ENCODE data around the gene CFAP99. TPM values are rescaled to one million over a fixed set of nuclear protein-coding genes. Genes with fewer than 3 reads are reported as not detected.

Gene CFAP99
- total RNA-seq, 4 donors from 2014 or later: 0.32 to 0.60 TPM; not detected in 2

DNA sequence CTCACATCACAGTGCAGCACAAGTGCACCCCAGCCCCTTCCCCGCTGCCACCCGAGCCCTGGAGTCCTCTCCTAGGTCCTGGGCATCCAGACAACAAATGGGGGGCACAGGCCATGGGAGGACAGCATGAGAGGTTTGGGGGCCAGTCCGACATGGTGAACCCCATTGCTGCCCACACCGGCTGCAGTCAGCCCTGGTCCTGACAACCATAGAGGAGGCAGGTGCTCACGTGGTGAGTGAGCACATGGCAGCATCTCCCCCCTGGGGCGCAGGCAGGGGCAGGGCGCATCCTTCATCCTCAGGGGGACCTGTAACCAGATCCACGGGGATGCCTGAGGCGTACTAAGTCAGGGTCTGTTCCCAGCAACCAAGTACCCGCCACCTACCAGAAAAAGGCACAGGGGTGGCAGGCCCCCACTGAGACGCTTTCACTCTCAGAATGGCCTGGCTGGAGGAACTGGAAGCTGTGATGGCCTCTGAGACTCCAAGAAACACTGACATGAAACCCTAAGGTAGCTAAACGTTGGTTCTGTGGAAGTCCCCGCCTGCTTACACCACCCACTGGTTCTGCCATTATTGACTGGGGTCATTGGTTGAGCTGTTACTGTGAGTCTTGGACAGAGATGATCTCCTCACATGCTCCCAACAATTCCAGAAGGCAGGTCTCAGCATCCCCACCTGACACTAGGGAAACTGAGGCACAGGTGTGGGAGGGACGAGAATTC, 6.8 kb upstream of the CFAP99 start:
- ATAC-seq (ENCODE audit: low FRiP score): no peak
- TF ChIP-seq, protein P1, sequence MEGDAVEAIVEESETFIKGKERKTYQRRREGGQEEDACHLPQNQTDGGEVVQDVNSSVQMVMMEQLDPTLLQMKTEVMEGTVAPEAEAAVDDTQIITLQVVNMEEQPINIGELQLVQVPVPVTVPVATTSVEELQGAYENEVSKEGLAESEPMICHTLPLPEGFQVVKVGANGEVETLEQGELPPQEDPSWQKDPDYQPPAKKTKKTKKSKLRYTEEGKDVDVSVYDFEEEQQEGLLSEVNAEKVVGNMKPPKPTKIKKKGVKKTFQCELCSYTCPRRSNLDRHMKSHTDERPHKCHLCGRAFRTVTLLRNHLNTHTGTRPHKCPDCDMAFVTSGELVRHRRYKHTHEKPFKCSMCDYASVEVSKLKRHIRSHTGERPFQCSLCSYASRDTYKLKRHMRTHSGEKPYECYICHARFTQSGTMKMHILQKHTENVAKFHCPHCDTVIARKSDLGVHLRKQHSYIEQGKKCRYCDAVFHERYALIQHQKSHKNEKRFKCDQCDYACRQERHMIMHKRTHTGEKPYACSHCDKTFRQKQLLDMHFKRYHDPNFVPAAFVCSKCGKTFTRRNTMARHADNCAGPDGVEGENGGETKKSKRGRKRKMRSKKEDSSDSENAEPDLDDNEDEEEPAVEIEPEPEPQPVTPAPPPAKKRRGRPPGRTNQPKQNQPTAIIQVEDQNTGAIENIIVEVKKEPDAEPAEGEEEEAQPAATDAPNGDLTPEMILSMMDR (IDR thresholded peaks at IDR 0.05): no peak
- DNase-seq (ENCODE audit: low spot score): no peak

DNA sequence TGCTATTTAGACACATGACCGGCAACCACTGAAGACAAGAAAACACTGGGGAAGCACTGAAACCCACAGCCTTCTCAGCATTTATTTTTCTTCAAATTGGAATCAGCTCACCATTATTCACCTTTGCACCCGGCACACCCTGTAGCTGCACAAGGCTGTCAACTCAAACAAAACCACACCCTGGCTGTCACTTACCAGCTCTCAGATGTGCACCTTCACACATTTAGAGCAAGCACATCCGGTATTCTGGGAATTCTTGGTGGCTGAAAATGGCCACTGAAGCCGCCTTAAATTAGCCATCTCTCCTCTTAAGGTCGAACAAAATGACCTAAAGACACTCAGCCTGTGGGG, 6.2 kb upstream of the CFAP99 start:
- ATAC-seq (ENCODE audit: low FRiP score) (peak; percentile 2), DNase-seq (ENCODE audit: low spot score) (no peak)
- TF ChIP-seq, protein P1 (IDR thresholded peaks at IDR 0.05): no peak

DNA sequence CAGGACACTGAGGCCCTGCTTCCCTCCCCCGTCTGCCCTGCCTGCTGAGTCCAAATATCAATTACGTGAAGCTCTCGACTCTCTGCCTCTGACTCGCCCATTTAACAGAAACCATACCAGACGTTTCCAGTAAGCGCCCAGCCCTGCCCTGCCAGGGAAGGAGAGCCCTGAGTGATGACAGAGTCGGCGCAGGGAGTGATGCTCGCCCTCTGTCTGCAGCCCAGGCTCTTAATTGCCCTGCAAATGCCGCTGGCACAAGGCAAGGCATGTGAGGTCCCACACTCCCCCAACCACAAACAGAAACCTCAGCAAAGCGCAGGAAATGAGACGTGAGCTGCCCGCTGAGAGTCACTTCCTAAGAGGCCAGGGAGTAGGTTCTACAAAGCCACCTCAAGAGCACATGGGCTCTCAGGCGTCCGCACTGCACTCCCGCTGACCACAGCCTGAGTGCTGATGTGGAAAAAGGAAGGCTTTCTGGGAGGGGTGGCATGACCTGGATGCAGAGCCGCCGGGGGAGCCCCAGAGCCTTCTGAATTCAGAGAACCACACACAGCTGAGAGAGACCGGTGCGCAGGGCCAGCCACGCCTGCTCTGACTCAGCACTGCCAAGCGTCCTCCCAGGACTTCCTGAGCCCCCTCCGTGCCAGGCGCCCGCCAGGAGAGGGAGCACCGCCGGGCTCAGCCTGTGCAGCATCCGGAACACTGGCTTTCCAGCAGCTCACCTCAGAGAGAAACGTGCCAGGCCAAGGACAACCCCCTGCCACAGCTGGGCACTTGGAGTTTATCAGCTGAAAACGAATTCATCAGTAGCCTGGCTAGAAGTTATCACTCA, 5.7 kb upstream of the CFAP99 start:
- TF ChIP-seq, protein P1 (IDR thresholded peaks at IDR 0.05): no peak
- DNase-seq (ENCODE audit: low spot score) (peak; percentile 60), ATAC-seq (ENCODE audit: low FRiP score) (peak; percentile 93)

DNA sequence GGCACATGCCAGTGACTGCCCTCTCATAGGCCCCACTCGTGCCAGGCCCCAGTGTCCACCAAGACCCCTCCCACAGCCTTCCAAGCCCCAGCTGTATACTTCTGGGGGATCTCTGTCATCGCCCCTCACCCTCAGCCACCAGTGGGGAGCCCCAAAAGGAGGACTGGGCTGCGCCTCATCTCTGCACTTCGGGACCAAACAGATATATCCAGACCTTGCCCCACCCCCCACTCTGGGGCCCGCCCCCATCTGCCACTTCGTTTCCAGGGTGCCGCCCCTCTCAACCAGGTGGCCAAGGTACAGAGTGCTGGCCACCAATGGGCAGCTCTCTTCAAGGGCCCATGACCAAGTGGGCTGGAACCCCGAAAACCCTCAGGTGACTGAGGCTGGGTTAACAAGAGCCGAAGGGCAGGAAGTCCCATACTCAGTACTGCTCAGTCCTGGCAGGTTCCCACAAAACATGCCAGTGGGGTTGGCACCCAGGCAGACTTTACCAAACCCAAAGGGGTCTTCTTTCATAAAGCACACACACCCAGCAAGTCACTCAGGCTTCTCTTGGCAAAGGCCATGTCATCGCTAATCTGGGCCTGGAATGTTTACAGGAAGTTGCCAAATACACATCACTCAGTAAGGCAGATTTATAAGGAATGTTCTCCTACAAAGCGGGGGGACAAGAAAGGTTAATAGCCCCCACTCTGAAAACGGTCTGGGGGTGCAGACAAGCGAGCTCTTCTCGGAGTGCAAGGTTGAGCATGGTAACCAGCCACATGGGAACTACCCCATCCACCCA, 4.7 kb upstream of the CFAP99 start:
- ATAC-seq (ENCODE audit: low FRiP score): no peak
- no peak for DNase-seq (ENCODE audit: low spot score)
- TF ChIP-seq, protein P1 (IDR thresholded peaks at IDR 0.05): no peak

DNA sequence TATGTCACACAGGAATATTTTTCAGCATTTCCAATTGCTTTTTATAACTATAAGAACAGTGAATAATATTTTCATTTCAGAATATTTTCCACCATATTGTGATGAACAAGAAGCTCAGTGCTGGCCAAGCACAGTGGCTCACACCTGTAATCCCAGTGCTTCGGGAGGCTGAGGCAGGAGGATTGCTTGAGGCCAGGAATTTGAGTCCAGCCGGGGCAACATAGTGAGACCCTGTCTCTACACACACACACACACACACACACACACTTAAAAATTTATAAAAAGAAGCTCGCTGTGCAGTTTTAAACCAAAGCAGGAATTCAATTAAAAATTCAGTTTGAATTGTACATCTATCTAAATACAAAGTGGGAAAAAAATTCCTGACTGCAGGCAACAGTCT, 3.5 kb upstream of the CFAP99 start:
- no peak for ATAC-seq (ENCODE audit: low FRiP score)
- DNase-seq (ENCODE audit: low spot score): no peak

DNA sequence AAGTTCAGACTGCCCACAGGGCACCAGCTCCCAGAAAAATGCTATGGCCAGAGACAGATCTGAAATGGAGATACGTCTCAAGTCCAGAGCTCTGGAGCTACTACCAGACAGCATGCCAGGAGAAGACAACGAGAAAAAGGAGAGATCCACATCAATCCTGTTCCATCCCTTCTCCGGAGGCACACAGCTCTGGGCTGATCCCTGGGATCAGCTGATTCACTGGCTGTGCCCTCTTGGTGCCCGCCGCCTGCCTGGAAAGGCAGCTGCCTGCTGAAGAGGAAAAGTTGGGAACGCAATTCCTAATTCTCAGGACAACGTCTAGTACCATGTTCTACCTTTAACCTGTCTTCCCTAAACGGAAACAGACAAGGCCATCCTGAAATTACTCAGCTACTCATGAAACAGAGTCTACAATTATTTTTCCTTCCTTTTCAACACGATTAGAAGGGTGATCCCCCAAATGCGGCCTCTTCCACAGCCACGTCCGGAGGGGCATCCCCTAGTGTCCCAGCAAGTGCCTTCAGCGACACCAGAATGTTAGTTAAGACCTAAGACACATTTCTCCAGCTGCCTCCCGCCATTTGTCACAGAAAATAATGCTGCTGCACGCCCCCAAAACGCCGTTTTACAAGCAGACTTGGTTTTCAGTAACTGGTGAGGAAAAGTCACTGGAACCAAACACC, 2.7 kb upstream of the CFAP99 start:
- DNase-seq (ENCODE audit: low spot score) (no peak), ATAC-seq (ENCODE audit: low FRiP score) (no peak)
- TF ChIP-seq, protein P1 (IDR thresholded peaks at IDR 0.05): no peak

More for the DNA sequence above, 3.5 kb upstream of the CFAP99 start:
- TF ChIP-seq, protein P1 (IDR thresholded peaks at IDR 0.05): no peak
